Stomach (tissue), 4 donors: Measurements from ENCODE around the gene TENM4.
"Not testable (repeated sequence)": the region's sequence is repeated elsewhere in the genome, so short reads cannot be mapped to it uniquely, and the experiment has no call there.

Experiments
- EP300 ChIP-seq: sonication (generic); formaldehyde crosslinking; IDR thresholded peaks from one replicate; pipeline ENCODE4 v1.6.1; 2017; ENCODE audit warnings: antibody characterized with exemption
- POLR2A ChIP-seq, 4 donors: fragments of 450-650 bp; IDR thresholded peaks; one replicate each; pipeline ENCODE4 v1.6.1; 2016; ENCODE audit warnings: antibody characterized with exemption in 4 of 4, control low read depth in 2 of 4, mild to moderate bottlenecking in 1 of 4, moderate library complexity in 1 of 4
- TF ChIP-seq, protein P1 (sequence below), 7 experiments: fragments of 450-650 bp in 4 of 7; fragments of 200-600 bp in 3 of 7; sonication (generic) in 3 of 7; IDR thresholded peaks; one replicate each; pipeline ENCODE4 v1.5.1; 2016 to 2019; ENCODE audit warnings: antibody characterized with exemption in 7 of 7, control low read depth in 2 of 7, mild to moderate bottlenecking in 1 of 7

GRCh38 chr11:78977848-78978247 lies 463.0 kb downstream of the TENM4 start:
- TF ChIP-seq, protein P1, sequence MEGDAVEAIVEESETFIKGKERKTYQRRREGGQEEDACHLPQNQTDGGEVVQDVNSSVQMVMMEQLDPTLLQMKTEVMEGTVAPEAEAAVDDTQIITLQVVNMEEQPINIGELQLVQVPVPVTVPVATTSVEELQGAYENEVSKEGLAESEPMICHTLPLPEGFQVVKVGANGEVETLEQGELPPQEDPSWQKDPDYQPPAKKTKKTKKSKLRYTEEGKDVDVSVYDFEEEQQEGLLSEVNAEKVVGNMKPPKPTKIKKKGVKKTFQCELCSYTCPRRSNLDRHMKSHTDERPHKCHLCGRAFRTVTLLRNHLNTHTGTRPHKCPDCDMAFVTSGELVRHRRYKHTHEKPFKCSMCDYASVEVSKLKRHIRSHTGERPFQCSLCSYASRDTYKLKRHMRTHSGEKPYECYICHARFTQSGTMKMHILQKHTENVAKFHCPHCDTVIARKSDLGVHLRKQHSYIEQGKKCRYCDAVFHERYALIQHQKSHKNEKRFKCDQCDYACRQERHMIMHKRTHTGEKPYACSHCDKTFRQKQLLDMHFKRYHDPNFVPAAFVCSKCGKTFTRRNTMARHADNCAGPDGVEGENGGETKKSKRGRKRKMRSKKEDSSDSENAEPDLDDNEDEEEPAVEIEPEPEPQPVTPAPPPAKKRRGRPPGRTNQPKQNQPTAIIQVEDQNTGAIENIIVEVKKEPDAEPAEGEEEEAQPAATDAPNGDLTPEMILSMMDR (IDR thresholded peaks at IDR 0.05): not testable (repeated sequence)
- TF ChIP-seq POLR2A (IDR thresholded peaks at IDR 0.05); EP300: not testable (repeated sequence)
